ENCODE results near the gene CFAP69. TPM values are rescaled to one million over a fixed set of nuclear protein-coding genes. Genes with fewer than 3 reads are reported as not detected.
A peak's percentile ranks its signal among the peaks of the same experiment; 100 is the strongest.
"Not testable (repeated sequence)": the region's sequence is repeated elsewhere in the genome, so short reads cannot be mapped to it uniquely, and the experiment has no call there.

Gene CFAP69
- total RNA-seq, 1 experiment from 2014 or later, result 1.8 TPM

DNA sequence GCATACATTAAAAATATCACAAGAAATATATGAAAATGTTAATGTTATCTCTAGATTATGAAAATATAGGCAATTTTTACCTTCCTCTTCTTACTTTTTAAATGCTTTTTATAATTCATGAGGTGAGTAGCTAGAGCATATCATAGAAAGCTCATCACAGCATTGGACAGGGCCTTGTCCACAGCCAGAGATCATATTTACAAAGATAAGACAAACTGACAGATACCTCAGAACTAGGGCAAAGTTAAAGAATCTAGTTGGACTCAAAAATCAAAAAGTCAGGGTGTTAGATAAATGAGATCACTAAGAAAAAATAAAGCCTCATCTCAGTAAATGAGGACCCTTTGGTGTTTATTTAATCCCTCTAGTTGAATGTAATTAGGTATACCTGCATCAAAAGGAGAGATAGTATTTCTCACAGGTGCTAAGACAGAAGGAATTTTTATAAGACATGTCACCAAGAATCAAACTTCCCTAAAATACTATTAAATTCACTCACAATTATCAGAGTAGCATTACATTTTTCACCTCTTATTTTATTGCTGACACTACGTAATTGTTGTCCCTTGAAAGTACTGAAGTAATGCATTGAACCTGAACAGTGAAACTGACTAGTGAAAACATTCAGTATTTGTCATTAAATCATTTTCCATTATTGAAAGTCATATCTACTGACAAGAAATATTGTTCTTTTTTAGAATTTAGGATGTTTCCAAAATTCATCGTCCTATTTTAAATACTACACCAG lies 25.6 kb downstream of the CFAP69 start:
- no peak for DNase-seq (ENCODE audit: low spot score)

DNA sequence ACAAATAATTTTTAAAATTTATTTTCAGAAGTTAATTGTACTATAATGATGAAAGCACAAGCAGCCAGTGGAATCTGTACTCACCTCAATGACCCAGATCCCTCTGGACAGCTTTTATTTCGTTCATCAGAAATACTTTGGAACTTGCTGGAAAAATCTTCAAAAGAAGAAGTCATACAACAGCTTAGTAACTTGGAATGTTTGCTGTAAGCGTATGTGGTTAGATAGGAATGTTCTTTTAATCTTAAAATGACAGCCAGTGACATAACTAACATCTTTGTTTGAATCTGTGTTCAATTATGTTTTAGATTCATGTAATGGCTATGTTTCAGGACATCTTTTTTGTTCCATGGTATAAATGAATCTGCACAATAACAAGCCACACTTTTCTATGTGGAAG lies 26.8 kb downstream of the CFAP69 start:
- no peak for DNase-seq (ENCODE audit: low spot score)

DNA sequence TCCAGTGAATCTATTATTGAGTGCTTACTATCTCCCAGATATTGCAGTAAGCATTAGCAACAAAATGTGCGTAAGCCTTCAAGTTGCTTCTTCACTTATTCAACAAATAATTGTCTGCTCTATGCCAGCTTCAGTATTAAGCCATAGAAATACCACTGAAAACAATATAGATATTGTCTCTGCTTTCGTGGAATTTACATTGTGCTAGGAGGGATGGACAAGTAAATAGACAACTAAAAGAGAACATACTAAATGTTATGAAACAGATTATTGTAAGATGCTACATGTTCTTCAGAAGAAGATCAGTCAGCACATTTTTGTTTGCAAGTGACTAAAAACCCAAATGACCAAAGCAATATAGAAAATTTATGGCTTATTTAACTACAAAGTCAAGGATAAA lies 27.3 kb downstream of the CFAP69 start:
- no peak for DNase-seq (ENCODE audit: low spot score)

DNA sequence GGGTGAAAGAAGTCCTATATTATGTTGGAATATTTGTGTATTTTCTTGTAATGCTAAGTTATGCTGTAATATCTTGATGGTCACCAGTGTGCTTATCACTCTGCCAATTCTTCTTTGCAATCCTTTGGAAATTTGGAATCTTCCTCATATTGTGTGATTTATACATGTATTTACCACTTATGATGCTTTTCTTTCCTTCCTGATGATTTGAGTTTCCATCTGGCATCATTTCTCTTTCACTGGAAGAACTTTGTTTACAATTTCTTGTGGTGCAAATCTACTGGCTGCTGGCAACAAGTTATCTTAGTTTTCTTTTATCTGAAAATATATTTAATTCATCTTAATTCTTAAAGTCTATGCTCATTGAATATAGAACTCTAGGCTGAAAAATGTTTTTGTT lies 29.2 kb downstream of the CFAP69 start:
- DNase-seq (ENCODE audit: low spot score), result no peak

DNA sequence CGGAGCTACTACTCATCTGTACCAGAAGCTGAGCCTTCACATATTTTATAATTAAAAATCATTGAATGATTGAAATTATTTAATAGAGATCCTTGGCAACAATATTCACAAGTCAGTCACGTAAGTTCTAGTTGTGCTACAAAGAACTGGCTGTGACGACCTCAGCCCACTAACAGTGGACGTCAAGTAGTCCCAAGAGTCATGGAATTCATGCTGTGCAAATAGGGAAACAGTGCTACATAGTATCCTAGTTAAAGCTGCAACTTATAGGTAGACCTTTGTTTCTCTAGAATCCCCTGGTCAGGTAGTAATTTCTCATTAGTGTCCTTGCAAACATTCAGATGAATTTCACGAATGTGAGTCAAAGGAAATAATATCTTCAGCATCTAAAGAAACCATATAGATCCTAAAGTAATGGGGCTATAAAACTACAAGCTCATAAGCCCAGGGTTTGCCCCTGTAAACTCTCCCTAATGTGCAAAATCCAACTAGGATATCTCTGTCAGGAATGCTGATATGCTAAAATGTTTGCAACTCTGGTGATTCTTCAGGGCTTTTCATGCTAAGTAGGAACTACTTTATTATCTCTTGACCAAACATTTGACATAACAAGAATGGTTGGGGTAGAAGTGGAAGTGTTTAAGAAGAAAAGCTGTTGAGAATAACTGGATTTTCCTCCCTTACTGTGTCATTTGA lies 31.2 kb downstream of the CFAP69 start:
- DNase-seq (ENCODE audit: low spot score), result no peak

DNA sequence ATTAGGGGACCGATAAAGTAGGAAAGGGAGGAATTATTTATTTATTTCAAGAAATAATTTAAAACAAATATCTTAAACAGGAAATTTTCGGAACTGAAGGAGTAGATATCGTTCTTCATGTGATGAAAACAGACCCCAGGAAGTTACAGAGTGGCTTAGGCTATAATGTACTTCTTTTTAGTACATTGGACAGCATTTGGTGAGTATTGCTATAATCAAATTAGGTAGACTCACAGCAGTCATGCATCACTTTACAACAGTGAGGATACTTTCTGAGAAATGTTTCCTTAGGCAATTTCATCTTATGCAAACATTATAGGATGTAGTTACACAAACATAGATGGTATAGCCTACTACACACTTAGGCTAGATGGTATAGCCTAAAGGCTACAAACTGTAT lies 43.2 kb downstream of the CFAP69 start:
- DNase-seq (ENCODE audit: low spot score), result no peak

DNA sequence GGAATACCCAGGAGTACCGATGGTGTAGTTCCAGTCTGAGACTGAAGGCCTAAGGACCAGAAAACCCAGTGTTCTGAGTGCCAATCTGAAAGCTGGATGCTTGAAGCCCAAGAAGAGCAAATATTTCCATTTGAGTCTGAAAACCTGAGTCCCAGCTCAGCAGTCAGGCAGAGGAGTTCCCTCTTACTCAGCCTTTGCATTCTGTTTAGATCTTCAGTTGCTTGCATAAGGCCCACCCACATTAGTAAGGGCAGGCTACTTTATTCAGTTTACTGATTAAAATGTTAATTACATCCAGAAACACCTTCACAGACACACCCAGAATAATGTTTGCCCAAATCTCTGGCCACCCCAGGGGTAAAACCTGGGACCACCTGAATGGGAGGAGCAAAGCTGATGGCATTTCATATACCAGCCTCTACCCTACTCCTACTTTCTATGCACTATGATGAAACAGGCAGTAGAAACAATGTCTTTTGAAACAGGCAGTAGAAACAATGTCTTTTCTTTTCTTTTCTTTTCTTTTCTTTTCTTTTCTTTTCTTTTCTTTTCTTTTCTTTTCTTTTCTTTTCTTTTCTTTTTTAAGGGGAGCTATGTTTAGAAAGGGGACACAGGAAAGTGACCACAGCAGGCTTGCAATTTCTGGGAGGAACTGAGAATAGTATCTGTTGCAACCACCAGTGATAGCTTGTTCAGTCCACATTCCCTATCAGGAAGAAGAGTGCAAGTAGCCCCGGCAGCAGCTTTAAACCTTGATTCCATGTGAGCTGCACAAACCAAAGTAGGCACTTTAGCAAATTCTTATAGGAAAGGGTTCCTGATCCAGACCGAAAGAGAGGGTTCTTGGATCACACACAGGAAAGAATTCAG lies 45.5 kb downstream of the CFAP69 start:
- no peak for DNase-seq (ENCODE audit: low spot score)

DNA sequence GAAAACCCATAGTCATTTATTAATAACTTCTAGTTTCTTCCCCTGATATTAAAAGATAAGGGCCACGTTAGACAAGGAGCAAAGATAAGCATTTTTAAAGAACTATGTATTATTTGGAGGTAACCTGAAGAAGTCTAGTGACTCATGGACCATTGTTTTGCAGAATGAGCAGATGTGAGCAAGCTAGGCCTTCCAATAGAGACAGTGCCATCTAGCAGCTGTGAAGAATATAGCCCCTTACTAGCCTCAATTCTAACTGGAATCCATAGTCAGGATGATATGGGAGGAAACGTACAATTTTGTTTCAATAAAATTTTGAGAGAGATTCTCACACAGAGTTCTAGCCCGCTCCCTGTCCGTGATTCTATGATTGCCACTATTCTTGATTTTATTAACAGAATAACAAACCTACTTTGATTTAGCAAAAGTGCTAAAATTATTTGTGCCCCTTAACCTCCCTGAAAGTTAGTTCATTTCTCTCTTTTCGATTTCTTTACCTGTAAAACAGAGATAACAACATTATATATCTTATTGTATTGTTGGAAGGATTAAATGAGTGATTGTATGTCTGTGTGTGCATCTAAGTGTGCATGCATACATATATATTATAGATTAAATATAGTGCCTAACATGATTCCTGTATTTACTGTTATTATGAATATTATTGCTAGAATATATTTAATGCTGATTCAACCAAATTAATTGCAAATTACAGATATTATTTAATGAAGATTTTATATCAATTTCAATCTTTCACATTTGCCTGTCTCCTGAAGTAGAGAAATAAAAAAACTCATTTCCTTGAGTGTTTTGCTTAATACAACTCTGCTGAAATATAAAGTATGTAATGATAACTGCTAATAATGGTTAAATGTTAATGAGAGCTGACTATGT lies 53.4 kb downstream of the CFAP69 start:
- DNase-seq (ENCODE audit: low spot score), result peak; percentile 78

DNA sequence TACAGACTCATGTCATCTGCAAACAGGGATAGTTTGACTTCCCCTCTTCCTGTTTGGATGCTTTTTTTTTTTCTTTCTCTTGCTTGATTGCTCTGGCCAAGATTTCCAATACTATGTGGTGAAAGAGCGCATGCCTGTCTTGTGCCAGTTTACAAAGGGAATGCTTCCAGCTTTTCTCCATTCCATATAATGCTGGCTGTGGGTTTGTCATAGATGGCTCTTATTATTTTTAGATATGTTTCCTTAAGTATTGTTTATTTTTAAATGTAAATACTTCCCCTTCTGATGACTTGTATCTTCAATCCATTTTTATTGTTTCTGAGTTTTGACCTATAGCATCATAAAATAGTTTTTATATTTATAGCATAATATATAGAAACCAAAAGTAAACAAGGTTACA lies 58.3 kb downstream of the CFAP69 start:
- no peak for DNase-seq (ENCODE audit: low spot score)

DNA sequence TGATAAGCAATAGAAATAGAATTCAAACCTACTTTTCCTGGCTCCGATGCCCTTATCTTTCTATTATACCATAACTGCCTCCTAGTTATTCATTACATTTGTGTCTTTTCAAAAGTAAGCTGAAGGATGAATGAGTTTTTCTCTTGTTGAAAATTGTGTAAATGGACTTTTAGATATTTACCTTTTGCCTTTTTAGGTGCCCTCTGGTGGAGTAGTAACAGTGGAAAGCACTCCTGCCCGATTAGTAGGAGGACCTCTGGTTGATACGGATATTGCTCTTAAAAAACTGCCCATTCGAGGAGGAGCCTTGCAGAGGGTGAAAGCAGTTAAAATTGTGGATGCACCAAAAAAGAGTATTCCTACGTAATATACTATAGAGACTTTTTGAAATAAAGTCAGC lies 64.9 kb downstream of the CFAP69 start:
- DNase-seq (ENCODE audit: low spot score), result no peak

DNA sequence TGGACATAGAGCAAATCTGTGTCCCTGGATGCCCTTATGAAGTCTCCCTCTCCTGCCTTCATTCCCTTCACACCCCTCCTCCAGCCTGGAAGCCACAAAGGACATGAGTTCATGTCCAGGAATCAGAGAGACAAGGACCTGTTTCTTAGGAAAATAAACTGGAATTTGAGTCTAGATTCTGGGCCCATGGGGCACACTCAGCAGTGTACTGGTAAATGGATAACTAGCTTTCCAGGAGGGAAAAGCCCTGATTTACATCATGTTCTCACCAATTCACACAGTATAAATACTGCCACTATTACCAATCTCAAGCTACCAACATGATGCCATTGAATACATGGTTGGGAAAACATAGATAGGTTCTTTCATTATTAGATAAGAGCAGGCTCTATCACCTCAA lies 66.2 kb downstream of the CFAP69 start:
- DNase-seq (ENCODE audit: low spot score), result no peak

DNA sequence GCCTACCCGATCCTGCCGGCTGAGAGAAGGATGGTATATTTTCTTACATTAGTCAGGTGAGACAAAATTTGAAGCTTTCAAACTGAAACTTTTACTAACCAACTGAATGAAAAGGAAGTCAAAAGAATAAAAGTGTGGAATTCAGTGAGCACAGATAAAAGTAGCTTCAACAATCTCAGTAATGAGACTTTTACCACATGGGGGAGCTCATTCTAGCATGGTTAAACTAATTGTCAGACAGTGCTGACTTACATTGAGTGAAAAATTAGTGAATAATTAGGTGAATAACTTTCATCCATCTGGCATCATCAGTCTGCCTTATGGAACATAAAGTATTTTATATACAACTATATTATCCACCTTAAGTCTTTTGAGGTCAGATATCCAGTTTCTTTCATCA lies 67.8 kb downstream of the CFAP69 start:
- no peak for DNase-seq (ENCODE audit: low spot score)

DNA sequence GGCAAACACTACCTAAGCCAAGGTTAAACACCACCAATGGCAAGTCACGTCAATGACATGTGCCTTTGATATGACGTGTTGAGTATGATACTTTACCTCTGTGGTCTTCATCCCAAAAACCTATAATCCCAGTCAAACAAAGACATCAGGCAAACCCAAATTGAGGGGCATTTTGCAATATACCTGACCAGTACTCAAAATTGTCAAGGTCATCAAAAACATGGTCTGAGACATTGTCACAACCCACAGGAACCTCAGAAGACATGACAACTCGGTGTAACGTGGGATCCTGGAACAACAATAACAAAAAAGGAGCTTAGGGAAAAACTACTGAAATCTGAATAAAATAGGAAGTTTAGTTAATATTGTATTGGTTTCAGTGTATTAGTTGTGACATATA lies 68.9 kb downstream of the CFAP69 start:
- DNase-seq (ENCODE audit: low spot score), result no peak

DNA sequence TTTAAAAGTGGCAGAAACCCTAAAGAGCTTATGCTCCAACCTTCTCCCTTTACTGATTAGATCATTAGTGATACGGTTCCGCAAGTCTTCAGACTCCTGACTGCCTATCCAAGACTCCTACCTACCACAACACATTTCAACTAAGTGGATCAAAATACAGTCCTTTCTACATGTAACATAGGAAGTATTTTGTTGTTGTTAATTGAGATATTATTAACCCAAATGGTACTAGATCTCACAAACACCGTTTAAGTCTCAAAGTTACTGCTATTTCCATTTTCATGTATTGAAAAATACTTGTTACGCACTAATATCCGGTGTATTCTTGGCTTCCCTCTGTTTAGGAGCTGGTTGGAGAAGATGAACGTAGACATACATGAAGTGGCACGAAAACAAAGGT lies 75.0 kb downstream of the CFAP69 start:
- no peak for DNase-seq (ENCODE audit: low spot score)

DNA sequence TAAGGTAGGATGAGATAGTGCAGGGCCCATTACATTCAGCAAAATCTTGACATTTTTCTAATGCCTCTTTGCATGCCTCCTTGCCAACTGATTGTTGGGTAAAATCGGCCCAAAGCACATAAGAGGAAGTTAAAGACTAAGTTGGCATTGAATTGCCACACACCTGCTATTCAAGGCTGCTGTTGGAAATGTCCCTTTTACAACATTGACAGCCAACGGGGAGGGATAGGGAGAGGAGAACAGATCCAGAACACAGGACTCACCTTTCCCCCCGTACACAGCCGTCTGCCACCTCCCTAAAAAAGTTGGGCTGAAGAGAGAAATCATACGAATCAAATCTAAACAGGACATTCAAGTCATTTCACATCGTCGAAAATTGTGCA lies 75.4 kb downstream of the CFAP69 start:
- no peak for DNase-seq (ENCODE audit: low spot score)

DNA sequence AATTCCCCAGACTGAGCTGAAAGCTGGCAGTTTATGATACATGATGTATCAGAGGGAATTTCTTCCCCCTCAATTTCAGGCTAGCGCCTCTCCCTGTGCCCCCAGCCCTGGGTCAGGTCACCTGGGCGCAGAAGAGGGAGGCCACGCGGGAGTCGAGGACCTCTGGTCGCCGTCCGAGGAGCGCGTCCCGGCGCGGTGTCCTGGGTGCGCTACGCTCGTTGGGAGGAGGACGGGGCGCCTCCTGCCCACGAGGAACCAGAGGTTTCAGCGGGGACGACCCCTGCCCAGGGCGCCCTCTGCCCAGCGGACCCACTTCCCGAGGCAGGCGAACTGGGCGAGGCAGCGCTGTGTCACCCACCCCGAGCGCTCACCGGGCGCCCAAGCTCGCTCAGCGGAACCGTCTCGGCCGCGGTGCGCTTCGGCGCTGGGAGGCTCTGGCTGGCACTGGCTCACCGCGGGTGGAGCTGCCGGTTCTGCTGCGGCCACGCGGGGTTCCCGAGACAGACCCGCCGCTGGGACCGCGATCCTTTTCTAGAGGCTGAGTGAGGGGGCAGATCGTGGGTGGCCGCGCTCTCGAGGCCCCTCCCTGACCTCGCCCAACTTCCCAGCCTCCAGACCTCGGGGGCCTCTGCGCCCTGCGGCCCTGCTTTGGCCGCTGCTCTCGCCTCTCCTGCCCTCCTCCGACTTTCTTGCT lies 76.0 kb downstream of the CFAP69 start, which contains the start of gene FAM237B:
TSS of gene FAM237B (minus strand) at position 504 of the 694 bp plus-strand sequence. CDS start 1,556 bp downstream, outside the sequence.
- DNase-seq (ENCODE audit: low spot score), result no peak

DNA sequence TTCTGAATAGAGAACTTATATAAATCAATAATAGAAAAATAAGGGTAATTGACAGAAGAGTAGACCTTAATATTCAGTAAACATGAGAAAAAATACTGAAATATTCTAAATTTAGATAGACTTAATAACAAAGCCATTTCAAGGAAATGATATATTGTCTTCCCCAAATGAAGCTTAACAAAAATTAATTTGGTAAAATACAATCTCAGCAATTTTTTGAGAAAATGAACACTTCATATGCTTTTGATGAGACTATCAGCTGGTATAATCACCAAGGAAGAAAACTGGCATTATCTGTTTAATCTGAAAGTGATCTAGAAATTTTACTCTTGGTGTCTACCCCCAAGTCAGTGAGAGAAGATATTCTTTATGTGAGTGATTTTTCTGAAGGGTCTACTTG lies 77.9 kb downstream of the CFAP69 start:
- DNase-seq (ENCODE audit: low spot score), result no peak

DNA sequence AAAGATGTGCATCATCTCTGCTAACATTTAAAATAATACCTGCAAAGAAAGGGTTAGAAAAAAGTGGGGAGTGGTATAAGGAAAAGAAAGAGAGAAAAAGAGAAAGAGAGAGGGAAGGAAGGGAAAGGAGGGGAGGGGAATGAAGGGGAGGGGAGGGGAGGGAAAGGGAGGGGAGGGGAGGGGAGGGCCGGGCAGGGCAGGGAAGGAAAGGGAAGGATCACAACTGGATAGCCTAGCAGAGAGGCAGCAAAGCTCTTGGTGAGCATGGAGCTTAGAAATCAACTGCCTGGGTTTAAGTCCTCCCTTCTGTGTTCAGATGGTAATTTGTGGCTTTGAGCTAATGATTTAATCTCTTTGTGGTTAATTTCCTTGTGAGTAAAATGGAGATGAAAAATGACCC lies 81.5 kb downstream of the CFAP69 start:
- no peak for DNase-seq (ENCODE audit: low spot score)

DNA sequence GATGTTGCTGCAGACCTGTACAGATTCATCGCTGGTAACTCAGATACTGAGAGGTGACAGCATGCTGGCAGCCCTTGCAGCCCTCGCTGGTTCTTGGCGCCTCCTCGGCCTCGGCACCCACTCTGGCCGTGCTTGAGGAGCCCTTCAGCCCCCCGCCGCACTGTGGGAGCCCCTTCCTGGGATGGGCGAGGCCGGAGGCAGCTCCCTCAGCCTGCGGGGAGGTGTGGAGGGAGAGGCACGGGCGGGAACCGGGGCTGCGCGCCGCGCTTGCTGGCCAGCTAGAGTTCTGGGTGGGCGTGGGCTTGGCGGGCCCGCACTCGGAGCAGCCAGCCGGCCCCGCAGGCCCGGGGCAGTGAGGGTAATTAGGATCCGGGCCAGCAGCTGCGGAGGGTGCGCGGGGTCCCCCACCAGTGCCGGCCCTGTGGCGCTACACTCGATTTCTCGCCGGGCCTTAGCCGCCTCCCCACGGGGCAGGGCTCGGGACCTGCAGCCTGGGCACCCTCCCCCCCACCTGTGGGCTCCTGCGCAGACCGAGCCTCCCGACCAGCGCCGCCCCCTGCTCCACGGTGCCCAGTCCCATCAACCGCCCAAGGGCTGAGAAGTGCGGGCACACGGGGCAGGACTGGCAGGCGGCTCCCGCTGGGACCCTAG lies 89.3 kb downstream of the CFAP69 start:
- DNase-seq (ENCODE audit: low spot score), result no peak

DNA sequence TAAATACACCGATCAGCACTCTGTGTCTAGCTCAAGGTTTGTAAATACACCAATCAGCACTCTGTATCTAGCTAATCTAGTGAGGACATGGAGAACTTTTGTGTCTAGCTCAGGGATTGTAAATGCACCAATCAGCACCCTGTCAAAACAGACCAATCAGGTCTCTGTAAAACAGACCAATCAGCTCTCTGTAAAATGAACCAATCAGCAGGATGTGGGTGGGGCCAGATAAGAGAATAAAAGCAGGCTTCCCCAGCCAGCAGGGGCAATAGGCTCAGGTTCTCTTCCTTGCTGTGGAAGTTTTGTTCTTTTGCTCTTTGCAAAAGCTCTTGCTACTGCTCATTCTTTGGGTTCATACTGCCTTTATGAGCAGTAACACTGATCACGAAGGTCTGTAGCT lies 90.0 kb downstream of the CFAP69 start:
- not testable (repeated sequence) for DNase-seq (ENCODE audit: low spot score)

Data from H4 (cell line).